Hematopoietic multipotent progenitor cell treated with erythropoietin and hydrocortisone succinate and interleukin-3 and kit ligand, for 17 days (in vitro differentiated cells): ENCODE results near the gene FBXO40.
"Not testable (repeated sequence)": the region's sequence is repeated elsewhere in the genome, so short reads cannot be mapped to it uniquely, and the experiment has no call there.

ENCODE experiments used
- DNase-seq: peaks from one replicate; pipeline ENCODE4 v3.0.0-alpha.2; 2015; ENCODE audit warnings: low spot score

Gene FBXO40, protein sequence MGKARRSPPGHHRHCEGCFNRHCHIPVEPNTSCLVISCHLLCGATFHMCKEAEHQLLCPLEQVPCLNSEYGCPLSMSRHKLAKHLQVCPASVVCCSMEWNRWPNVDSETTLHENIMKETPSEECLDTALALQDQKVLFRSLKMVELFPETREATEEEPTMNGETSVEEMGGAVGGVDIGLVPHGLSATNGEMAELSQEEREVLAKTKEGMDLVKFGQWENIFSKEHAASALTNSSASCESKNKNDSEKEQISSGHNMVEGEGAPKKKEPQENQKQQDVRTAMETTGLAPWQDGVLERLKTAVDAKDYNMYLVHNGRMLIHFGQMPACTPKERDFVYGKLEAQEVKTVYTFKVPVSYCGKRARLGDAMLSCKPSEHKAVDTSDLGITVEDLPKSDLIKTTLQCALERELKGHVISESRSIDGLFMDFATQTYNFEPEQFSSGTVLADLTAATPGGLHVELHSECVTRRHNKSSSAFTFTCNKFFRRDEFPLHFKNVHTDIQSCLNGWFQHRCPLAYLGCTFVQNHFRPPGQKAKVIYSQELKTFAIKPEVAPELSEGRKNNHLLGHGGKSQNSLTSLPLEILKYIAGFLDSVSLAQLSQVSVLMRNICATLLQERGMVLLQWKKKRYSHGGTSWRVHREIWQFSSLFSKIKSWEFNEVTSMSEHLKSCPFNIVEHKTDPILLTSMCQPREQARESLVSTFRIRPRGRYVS

DNA sequence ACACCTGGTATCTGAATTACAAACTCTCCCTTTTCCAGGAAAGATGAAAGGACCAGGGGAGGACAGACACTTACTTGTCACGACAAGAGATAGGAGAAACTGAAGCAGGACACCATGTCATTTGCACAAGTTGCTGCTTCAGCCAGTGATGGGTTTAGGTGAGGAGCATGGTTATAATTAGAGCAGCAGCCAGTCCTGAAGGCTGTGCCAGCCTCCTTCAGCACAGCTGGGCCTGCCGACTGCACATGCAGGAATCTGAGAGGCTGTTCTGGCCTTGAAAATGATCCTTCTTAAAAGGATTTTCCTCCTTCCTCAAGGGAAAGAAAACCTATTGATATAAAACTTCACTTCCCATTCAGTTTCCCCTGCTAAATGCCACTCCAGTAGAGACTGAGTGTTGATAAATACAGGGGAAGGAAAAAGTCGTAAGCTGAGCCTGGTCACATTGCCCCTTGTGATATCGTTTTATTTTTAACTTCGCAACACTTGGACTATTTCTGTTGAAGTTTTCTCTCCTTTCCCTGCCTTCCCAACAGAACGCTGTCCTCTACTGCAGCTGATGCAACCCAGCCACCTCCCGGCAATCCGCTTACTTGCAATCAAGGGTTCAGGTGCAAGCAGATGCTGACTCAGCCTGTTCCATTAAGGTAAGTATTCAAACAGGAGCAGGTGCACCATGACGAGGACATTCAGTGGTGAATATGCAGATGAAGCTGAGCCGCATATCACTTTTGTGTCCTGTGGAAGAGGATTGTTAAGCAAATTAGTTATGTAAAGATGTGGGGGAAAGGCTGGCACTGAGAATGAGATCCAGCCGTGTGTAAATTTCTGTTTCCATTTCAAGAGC lies at the start of gene FBXO40:
Gene FBXO40, plus strand, starts transcription at position 524 of the 847 bp plus-strand sequence. CDS start 27,197 bp downstream, outside the sequence.
- no peak for DNase-seq

DNA sequence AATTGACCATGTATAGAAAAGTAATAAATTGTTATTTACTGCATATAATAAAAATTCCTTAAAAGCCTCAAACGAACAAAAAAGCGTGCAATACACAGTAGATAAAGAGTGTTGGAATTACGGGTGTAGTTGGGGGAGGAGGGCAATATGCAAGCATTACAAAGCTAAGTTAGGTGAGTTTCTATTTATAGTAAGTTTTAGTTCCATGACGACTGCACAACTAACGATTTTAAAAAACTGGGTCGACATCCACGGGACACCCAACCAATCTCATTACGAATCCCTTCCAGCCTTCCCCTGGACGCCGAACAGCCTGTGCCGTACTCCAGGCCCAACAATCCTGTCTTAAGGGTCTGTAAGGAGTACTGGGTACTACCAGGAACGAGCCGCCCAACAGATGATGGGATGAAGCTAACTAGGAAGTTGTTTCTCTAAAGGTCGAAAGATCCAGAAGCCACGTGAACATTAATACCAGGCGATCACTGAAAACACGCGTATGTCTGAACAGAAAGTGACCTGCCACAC lies 48.1 kb upstream of the FBXO40 start:
- DNase-seq: peak; percentile 31

DNA sequence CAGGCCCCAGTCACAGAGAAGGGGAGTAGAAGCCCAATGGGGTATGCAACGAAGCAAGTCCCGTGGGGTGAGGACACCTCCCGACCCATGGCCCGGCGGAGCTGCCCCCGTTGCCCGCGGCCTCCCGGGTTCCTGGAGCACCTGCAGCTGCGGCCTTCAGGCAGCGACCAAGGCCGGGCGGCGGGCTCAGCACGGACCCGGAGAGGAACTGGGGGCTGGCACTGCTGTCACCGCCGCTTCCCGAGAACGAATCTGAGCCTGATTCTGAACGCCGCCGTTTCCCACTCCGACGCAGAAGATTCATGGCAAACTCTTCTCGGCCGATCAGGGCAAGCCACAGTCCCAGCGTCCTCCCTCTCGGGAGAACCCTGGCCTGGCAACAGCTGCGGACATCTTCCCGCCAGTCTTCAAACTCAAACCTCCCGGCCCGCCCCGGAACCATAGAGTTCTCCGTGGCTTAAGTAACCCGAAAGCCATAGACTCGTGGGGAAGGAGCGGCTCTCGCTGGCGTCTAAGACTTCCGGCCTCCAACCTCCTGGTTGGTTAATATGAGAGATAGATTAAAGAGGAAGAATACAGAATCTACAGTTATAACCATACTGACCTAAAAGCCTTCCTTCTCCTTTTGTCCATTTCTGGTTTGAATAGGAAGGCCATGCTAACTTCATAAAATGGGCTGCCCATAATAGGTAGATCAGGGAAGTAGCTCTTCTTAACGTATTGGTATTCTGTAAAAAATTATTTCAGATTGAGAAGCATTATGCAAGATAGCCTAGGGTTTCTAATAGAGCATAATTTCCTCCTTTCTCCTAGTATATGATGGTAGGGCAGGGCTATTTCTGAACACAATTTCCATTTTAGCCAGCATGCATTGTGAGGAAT lies 47.4 kb upstream of the FBXO40 start, which contains the start of gene POLQ:
Gene POLQ, minus strand, starts transcription at position 415 of the 882 bp plus-strand sequence. Its CDS starts 111 bp downstream, at position 304.
- peak; percentile 86 for DNase-seq

DNA sequence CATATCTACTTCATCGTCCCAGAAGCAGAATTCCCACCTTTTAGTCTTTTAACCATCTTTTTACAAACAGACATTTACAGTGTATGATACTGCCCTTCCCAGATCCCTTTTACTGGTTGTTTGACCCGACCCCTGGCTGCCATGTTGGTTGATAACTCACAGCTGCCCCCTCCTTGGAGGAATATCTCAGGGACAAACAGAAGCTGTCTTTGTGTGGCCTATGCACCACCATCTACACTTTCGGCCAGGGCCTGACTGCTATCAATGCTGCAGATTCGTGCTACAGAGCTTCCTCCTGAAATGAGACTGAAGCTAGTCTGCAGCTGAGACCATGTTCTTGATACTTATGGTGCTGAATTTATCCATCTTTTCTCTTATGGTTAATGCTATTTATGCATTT lies 40.8 kb upstream of the FBXO40 start:
- DNase-seq: no peak

DNA sequence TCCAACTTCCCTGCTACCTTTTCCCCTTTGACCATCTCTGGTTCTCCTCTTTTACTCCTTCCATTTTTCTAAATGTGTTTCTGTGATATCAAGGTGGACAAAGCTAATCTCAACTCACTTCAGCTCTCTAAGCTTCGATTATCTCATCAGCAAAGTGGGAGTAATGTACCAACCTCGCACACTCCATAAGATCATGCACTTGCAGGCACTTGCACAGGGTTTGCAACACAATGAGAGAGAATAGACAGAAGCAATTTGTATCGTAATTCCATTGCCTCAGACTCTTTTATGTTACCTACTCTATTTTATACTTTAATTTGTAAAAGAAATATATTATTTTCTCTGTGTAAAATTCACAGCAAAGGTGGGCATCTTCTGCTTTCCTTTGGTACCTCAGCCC lies 40.4 kb upstream of the FBXO40 start:
- DNase-seq: no peak

DNA sequence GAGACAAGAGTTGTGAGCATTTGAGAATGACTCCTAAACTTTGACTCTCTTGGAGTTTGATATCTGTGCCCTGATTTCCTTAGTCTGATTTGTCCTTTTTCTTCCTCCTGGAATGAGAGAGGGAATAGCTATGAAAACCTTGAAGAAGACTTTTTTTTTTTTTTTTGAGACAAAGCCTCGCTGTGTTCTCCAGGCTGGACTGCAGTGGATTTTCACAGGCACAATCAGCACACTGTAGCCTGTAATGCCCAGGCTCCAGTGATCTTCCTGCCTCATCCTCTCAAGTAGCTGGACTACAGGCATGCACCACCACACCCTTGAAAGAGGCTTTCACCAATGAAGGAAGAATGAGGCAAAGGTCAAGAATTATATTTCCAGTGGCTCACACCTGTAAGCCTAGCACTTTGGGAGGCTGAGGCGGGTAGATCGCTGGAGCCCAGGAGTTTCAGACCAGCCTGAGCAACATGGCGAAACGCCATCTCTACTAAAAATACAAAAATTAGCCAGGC lies 35.7 kb upstream of the FBXO40 start:
- no peak for DNase-seq

DNA sequence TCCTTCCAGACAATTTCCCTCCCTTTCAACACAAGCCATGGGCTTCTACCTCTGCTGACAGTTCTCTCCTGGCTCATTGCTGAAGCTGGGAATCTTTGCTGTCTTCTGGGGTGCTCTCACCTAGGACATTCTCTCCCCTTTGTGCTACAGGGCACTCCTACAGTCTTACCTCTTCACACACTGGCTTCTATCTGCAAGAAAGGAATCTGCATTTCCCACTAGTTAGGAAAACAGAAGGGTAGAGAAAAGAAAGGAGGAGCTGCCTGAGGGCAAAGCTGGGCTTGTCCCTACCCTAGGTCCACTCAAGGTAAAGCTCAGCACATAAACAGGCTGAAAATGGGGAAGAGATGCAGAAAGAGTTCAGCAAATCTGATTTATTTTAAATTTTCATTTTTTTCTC lies 31.0 kb upstream of the FBXO40 start:
- DNase-seq: no peak

DNA sequence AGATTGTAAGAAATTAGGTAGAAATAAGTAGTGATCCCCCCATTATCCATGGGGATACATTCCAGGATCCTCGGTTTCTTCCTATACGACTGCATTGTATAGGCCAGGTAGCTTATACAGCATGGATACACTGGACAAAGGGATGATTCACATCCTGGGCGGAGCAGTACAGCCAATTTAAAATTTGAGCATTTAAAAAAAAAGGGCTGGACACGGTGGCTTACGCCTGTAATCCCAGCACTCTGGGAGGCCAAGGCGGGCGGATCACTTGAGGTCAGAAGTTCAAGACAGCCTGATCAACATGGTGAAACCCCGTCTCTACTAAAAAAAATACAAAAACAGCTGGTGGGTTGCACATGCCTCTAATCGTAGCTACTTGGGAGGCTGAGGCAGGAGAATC lies 26.4 kb upstream of the FBXO40 start:
- no peak for DNase-seq

DNA sequence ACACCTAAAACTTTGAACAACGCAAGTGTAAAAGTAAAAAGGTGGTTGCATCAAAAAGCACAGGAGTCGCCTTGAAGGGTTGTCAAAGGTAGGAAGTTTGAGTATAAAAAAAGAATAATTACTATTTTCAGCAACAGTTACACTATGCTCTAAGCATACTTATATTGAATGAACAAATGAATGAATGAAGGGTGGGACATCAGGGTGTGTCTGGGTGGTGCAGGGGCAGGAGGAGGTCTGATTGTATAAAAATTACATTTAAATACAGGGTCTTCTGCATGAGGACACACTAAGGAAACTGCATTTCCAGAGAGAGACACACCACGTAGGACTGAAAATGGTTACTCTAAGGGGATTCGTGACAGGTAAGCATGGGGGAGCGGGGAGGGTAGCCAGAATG lies 25.5 kb upstream of the FBXO40 start, which contains the start of gene ARGFX:
Gene ARGFX, plus strand, starts transcription at position 301 of the 400 bp plus-strand sequence. CDS start 2,765 bp downstream, outside the sequence.
- DNase-seq: no peak

DNA sequence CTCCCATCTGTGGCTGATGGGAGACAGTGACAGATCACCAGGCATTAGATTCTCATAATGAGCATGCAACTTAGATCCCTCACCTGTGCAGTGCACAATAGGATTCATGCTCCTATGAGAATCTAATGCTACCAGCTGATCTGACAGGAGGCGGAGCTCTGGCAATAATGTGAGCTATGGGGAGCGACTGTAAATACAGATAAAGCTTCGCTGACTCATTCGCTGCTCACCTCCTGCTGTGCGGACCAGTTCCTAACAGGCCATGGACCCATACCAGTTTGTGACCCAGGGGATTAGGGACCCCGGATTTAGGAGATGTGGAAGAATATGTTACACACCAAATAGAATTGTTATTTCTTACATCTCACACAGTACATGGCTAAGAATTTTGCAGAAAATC lies 18.7 kb upstream of the FBXO40 start:
- peak; percentile 23 for DNase-seq

DNA sequence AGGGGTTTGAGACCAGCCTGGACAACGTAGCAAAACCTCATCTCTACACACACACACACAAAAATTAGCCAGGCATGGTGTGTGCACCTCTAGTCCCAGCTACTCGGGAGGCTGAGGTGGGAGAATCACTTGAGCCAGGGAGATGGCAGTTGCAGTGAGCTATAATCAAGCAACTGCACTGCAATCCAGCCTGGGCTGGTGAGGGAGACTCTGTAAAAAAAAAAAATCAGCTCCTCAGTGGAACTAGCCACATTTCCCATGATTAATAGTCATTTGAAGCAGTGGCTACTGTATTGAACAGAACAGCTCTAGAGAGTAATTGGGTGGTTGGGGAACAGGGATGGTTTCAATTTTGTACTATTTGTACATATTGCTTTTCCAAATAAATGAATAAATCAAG lies 11.5 kb upstream of the FBXO40 start:
- no peak for DNase-seq

DNA sequence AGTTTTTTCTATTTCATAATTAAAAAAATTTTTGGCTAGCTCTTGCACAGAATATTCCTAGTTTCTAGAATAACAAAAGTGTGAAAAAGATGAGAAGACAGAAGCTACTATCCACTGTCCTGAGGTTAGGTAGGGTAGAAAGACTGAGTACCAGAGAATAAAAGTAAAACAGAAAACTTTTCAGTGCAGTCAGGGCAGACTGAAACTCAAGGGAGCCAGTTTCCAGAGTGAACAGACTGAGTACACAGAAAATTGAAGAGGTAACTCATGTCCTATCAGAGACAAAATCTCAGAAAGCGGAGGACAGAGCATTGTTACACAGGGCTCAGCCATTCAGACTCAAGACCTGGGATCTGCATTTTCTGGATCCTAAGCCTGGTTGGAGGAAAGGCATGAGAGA lies 8.8 kb upstream of the FBXO40 start:
- DNase-seq: no peak

DNA sequence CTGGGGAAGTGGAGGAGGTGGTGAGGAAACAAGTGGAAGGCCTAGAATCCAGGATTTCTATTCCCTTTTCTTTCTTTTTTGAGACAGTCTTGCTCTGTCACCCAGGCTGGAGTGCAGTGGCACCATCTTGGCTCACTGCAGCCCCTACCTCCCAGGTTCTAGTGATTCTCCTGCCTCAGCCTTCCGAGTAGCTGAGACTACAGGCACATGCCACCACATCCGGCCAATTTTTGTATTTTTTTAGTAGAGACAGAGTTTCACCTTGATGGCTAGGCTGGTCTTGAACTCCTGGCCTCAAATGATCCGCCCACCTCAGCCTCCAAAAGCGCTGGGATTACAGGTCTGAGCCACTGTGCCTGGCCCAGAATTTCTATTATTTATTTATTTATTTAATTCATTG lies 627 bp downstream of the FBXO40 start:
- DNase-seq: not testable (repeated sequence)

DNA sequence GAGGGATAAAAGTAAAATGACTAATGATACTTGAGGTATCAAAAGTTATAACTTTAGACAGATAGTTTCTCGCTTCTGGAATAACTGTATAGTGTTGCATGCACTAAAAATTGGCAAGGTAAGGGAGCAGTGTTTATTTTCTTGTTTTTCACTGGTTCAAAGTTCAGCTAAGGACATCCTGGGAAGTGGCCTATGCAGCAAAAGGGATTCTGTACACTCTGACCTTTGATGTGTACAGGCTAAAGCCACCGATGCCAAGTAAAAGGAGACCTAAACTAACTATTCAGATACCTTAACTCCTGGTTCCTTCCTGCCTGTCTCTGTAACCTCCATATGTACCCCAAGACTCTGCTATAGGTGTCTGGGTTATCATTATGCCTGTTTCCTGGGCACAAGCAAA lies 1.7 kb downstream of the FBXO40 start:
- no peak for DNase-seq

DNA sequence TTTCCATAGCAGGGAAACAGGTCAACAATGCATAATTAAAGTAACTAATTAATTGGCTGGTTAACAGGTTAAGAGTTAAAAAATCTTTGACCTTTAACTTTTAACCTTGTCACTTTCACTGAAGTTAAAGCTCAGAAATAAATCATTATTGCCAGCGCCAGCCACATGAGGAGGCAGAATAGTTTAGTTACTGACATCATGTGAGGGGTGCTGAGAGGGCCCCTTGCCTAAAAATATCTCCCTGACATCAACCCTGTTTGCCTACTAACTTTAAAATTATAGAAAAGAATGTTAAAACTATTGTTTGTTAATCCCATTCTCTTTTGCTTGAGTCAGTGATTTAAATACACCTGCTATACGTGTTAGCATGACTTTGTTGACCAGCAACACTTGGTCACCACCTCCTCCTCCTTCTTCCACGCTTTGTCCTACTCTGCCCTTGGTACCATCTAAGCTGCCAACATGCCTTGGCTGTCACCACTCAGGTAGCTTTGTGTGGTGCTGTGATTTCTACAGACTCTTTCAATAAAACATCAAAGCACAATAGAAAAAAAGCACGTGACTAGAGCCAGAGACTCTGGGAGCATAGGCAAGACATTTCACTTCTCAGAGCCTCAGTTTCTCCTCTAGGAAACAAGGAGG lies 2.7 kb downstream of the FBXO40 start:
- DNase-seq: no peak

DNA sequence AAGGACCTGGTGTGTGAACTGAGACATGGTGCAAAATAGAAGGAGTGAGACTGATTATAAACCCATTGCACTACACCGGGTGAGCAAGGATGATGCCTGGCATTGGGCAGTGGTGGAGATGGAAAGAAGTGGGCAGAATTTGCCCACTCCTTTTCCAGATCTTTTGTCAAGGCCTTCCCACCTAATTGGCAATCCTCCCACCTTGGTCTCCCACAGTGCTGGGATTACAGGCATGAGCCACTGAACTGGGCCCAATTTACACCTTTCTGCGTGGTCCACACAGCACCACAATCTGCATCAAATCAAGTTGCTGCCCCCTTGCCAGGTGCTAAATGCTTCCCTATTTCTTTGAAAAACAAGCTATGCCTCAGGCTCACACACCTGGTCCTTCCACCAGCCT lies 5.4 kb downstream of the FBXO40 start:
- DNase-seq: no peak

DNA sequence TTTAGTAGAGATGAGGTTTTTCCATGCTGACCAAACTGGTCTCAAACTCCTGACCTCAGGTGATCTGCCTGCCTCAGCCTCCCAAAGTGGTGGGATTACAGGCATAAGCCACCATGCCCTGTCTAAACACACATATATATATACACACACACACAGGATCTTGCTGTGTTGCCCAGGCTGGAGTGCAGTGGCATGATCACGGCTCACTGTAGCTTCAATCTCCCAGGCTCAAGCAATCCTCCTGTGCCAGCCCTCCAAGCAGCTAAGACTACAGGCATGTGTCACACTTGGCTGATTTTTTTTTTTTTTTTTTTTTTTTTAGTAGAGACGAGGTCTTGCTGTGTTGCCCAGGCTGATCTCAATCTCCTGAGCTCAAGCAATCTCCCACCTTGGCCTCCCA lies 6.7 kb downstream of the FBXO40 start:
- DNase-seq: not testable (repeated sequence)

DNA sequence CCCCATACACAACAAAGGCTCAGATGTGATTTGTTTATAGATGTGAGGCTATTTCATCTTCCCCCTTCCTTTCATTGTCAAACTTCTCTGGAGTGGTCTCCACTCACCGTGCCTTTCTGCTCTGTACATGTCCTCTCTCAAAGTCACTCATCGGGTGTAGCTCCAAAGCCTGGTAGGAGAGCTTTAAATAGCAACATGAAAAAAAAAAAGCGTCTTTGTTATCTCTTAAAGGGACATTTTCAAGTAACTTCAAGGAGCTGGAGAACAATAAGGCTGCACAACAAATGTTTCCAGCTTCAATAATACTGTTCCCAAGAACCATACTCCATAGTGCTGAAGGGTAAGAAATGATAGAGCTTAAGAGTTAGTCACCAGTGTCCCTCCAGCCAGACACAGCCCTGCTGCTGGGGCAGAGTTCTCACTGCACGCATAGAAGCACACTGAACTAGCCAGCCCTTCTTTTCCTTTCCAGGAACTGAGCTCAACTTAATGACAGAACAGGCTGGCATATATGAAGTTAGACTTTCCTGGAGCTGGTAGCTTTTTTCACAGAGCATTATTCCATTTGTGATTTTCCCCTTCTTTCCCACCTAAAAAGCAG lies 8.1 kb downstream of the FBXO40 start:
- no peak for DNase-seq

DNA sequence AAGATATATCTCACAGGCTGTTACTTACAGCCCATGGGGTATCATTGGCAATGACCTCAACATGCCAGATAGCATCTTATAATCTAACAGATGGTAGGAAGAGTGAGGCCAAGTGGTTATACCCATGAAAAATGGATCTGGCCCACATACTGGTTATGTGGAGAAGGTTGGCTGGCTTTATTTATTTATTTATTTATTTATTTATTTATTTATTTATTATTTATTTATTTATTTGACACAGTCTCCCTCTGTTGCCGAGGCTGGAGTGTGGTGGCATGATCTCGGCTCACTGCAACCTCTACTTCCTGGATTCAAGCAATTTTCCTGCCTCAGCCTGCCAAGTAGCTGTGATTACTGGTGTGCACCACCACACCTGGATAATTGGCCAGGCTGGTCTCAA lies 11.6 kb downstream of the FBXO40 start:
- DNase-seq: no peak

DNA sequence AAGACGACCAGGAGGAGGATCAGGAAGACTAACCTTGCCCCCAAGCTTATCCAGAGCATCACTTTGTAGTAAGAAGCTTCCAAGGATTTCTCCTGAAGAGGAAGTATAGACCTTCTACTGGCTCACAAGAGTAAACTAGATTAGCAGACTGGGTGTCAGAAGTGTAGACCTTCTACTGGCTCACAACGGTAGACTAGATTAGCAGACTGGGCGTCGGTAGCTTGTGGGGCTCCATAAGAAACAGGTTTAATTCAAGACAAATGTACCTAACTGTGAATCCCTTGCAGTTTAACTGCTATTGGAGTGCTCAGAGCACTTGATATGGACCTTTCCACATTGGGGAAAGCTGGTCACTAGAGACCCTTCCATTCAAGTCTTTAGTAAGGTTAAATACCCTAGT lies 12.9 kb downstream of the FBXO40 start:
- no peak for DNase-seq
